Cardiac septum (tissue), 1 donor: ENCODE data around the gene BRAT1. TPM values are rescaled to one million over a fixed set of nuclear protein-coding genes. Genes with fewer than 3 reads are reported as not detected.

Experiments
- DNase-seq: peaks from one replicate; pipeline ENCODE4 v3.0.0-alpha.2; 2020; ENCODE audit warnings: low spot score
- intact Hi-C: fragments of 100-400 bp; cut with DNase I; formaldehyde crosslinking; loops from one replicate; pipeline ENCODE4 v1.14.0; 2022
- microRNA-seq: library from miRNA; unstranded; fragments of <30 nt; microRNA quantifications from one replicate; pipeline ENCODE4 v1.2.0, GENCODE V29; 2020
- total RNA-seq: library from RNA; stranded (reverse); fragmentation: NEBNext Ultra II Directional; extraction: Animal tissue kit (Norgen Biotek cat#: 25700); gene quantifications from one replicate; pipeline ENCODE4 v1.2.1, GENCODE V29; 2021
- donor health status: DM: no; HTN: no; CAD: no.

Gene BRAT1
- total RNA-seq, 1 donor from 2014 or later: 12.8 TPM

DNA sequence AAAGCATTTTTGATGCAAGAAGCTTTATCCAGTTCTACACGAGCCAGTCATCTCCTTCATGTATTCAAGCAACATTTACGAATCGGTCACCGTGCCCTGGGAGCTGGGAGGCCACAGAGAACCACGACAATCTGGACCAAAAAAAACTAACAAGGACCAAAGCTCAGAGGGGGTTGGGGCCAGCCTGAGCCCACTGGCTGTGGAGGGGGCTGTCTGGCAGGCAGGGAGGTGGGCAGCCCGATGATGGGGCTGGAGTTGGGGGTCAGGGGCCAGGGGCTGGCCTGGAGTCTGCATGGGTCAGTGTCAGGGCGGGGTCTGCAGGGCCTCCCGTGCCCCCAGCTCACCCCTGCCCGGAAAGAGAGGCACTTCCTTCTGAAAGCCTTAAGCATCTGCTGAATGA, 66.6 kb downstream of the BRAT1 start:
- intact Hi-C loops: no loop called here

DNA sequence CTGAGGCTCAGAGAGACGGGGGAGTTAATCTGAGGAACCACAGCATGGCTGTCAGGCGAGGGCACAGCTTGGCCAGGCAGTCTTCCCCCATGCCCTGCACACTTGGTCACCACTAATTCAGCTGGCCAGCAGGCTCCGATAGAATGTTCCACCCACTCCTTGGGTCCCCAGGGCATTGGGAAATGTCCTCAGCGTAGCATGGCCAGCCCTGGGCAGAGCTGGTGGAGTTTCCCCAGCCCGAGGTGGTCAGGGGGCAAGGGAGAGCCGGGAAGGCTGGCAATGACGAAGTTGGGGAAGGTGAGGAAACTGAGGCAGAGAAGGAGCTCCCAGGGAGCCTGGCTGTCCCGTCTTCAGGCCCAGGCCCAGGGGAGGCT, 67.1 kb downstream of the BRAT1 start:
- DNase-seq: no peak
- intact Hi-C loops: no loop called here

More for the DNA sequence above, 66.6 kb downstream of the BRAT1 start:
- DNase-seq: no peak

Small RNAs within 50 kb of the gene (microRNA-seq; reads per million reads assigned to microRNA genes)
- gene MIR4648: not detected

Other genes starting within 250 kb of the BRAT1 start
- gene SNX8, start 241.1 kb downstream of the BRAT1 start, total RNA-seq: 18.9 TPM
- gene EIF3B, start 200.7 kb downstream of the BRAT1 start, total RNA-seq: 64.9 TPM
- gene CHST12, start 151.9 kb downstream of the BRAT1 start, total RNA-seq: 13.8 TPM
- gene GRIFIN, start 79.1 kb downstream of the BRAT1 start, total RNA-seq: not detected
- 6.2 TPM for gene LFNG, start 35.8 kb downstream of the BRAT1 start, total RNA-seq
- 13.3 TPM for gene IQCE, start 3.5 kb upstream of the BRAT1 start, total RNA-seq
- gene TTYH3, start 76.5 kb upstream of the BRAT1 start, total RNA-seq: 17.1 TPM
- gene AMZ1, start 132.7 kb upstream of the BRAT1 start, total RNA-seq: 0.08 TPM